GM12891 (cell line): ENCODE data around the gene GRIK1.

Experiments used
- PAX5 ChIP-seq: IDR thresholded peaks from 2 replicates; pipeline ENCODE4 v1.6.1; 2011; ENCODE audit warnings: low read length, moderate library complexity, mild to moderate bottlenecking; ENCODE audit not compliant: insufficient read depth, severe bottlenecking
- POLR2A ChIP-seq: IDR thresholded peaks from 2 replicates; pipeline ENCODE4 v1.6.1; 2011; ENCODE audit warnings: low read depth, low read length, control low read depth
- POLR2AphosphoS5 ChIP-seq: IDR thresholded peaks from 2 replicates; pipeline ENCODE4 v1.6.1; 2011; ENCODE audit warnings: low read depth, low read length, control low read depth
- POU2F2 ChIP-seq: IDR thresholded peaks from 2 replicates; pipeline ENCODE4 v1.6.1; 2011; ENCODE audit warnings: low read depth, mild to moderate bottlenecking, control low read depth, low read length, moderate library complexity
- SPI1 ChIP-seq: IDR thresholded peaks from 2 replicates; pipeline ENCODE4 v1.6.1; 2011; ENCODE audit warnings: low read depth, low read length, control low read depth
- TAF1 ChIP-seq: IDR thresholded peaks from 2 replicates; pipeline ENCODE4 v1.6.1; 2011; ENCODE audit warnings: low read depth, low read length, control low read depth

DNA sequence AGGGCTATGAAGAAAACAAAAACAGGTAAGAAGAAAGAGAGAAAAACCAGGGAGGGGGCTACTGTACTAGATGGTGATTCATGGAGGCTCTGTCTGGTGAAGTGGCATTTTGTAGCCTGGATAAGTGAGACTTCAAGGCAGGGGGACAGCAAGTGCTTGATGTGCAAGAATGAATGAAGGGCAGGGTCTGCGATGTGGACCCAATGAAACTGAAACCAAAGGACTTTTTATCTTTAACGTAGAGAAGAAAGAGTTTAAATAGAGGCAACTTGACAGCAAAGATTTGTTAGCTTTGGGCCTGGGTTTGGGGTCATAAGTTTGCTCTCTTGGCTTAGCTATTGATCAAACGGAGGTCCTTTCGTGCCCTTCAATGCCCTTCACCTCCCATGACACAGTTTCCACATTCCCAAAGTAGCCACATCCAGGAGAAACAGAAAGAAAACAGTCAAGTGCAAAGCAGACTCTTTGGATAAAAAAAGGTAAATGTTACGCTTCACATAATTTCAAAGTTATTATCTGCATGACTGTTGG lies 291.0 kb downstream of the GRIK1 start:
- TF ChIP-seq POLR2A (no peak), TAF1 (no peak), POLR2AphosphoS5 (no peak), SPI1 (no peak), PAX5 (no peak), POU2F2 (no peak)
